Activated naive CD8-positive, alpha-beta T cell treated with anti-CD3 and anti-CD28 coated beads, Interleukin-2, amount 10 ng/mL, durations not matched to agents 7 days and 5 days (primary cell): ENCODE results near the gene FAM180B. TPM values are rescaled to one million over a fixed set of nuclear protein-coding genes. Genes with fewer than 3 reads are reported as not detected.
"Not testable (repeated sequence)": the region's sequence is repeated elsewhere in the genome, so short reads cannot be mapped to it uniquely, and the experiment has no call there.

Source experiments
- ATAC-seq: fragments of 150-1000 bp; cut with Tn5 transposase; one replicate; pipeline ENCODE4 v1.10.0; 2021; ENCODE audit warnings: low read depth, moderate library complexity
- POLR2A ChIA-PET: fragments of 350-600 bp; sonication (Branson Sonifier 250); formaldehyde crosslinking; loops from one replicate; lab custom pipeline; 2021; ENCODE audit warnings: antibody characterized with exemption; lab: Charles Lee
- DNase-seq: peaks from one replicate; pipeline ENCODE4 v3.0.0; 2021
- H3K27ac Mint-ChIP-seq: one replicate; pipeline ENCODE4 v1.8.0; 2022; ENCODE audit warnings: mild to moderate bottlenecking, mixed read lengths
- H3K27me3 Mint-ChIP-seq: one replicate; pipeline ENCODE4 v1.8.0; 2022; ENCODE audit warnings: mild to moderate bottlenecking, moderate library complexity, mixed read lengths
- H3K36me3 Mint-ChIP-seq: one replicate; pipeline ENCODE4 v1.8.0; 2021; ENCODE audit warnings: mild to moderate bottlenecking, mixed read lengths
- H3K4me1 Mint-ChIP-seq: one replicate; pipeline ENCODE4 v1.8.0; 2021; ENCODE audit warnings: mixed read lengths
- H3K4me3 Mint-ChIP-seq: one replicate; pipeline ENCODE4 v1.8.0; 2022; ENCODE audit warnings: mild to moderate bottlenecking, moderate library complexity, mixed read lengths
- H3K9me3 Mint-ChIP-seq: one replicate; pipeline ENCODE4 v1.8.0; 2021; ENCODE audit warnings: mixed read lengths
- total RNA-seq, 2 experiments: library from RNA; stranded (reverse); gene quantifications; one replicate each; pipeline ENCODE4 v1.2.3, GENCODE V29; 2021

The FAM180B gene
- total RNA-seq, 2 experiments from 2014 or later = not detected

GRCh38 chr11:47615249-47615648 lies 28.8 kb downstream of the FAM180B start:
- POLR2A ChIA-PET = interaction anchor here (0.6 kb wide), 1 partner anchor 69 kb away, joined by 3 read pairs; no protein-coding TSS in a partner anchor
- Mint-ChIP-seq H3K27me3 (no peaks in the 10 kb centered on the region), H3K36me3 (peaks cover 6% of the 10 kb centered on the region), H3K9me3 (no peaks in the 10 kb centered on the region), H3K27ac (peak overlapping the region; percentile 54), H3K4me3 (no peak overlapping the region), H3K4me1 (peaks cover 21% of the 10 kb centered on the region)
- no peak for ATAC-seq
- DNase-seq = no peak

- H3K36me3 Mint-ChIP-seq = peaks cover 10% of the 10 kb centered on the region
- no peak for ATAC-seq
- no peaks in the 10 kb centered on the region for H3K27me3 Mint-ChIP-seq
- POLR2A ChIA-PET = no interaction called here
- no peaks in the 10 kb centered on the region for H3K9me3 Mint-ChIP-seq
- peaks cover 17% of the 10 kb centered on the region for H3K4me1 Mint-ChIP-seq
- H3K4me3 Mint-ChIP-seq = no peak overlapping the region
- H3K27ac Mint-ChIP-seq = no peak overlapping the region
- no peak for DNase-seq
Measured at GRCh38 chr11:47616726-47617416, 30.4 kb downstream of the FAM180B start.

- Mint-ChIP-seq H3K9me3 (no peaks in the 10 kb centered on the region), H3K27ac (no peak overlapping the region), H3K36me3 (peaks cover 10% of the 10 kb centered on the region), H3K27me3 (no peaks in the 10 kb centered on the region), H3K4me1 (peaks cover 17% of the 10 kb centered on the region), H3K4me3 (no peak overlapping the region)
- ATAC-seq = no peak
- POLR2A ChIA-PET = no interaction called here
- DNase-seq = no peak
Measured at GRCh38 chr11:47617417-47617809, 30.9 kb downstream of the FAM180B start.

GRCh38 chr11:47620836-47621378 lies 34.4 kb downstream of the FAM180B start:
- Mint-ChIP-seq H3K9me3 (no peaks in the 10 kb centered on the region), H3K4me1 (peaks cover 15% of the 10 kb centered on the region), H3K27ac (no peak overlapping the region), H3K4me3 (no peak overlapping the region), H3K27me3 (no peaks in the 10 kb centered on the region), H3K36me3 (peaks cover 18% of the 10 kb centered on the region)
- DNase-seq (no peak), ATAC-seq (no peak)
- POLR2A ChIA-PET = interaction anchor here (0.9 kb wide), 1 partner anchor 95 kb away, joined by 3 read pairs; the partner anchor contains the start of gene AGBL2

- H3K27me3 Mint-ChIP-seq = no peaks in the 10 kb centered on the region
- ATAC-seq = no peak
- H3K36me3 Mint-ChIP-seq = peaks cover 15% of the 10 kb centered on the region
- POLR2A ChIA-PET = interaction anchor here (0.6 kb wide), 1 partner anchor 34 kb away, joined by 4 read pairs; no protein-coding TSS in a partner anchor
- DNase-seq = no peak
- no peak overlapping the region for H3K4me3 Mint-ChIP-seq
- no peaks in the 10 kb centered on the region for H3K4me1 Mint-ChIP-seq
- no peaks in the 10 kb centered on the region for H3K9me3 Mint-ChIP-seq
- H3K27ac Mint-ChIP-seq = no peak overlapping the region
Measured at GRCh38 chr11:47626234-47626633, 39.8 kb downstream of the FAM180B start.

- no peak for DNase-seq
- no peaks in the 10 kb centered on the region for H3K4me1 Mint-ChIP-seq
- H3K36me3 Mint-ChIP-seq = peaks cover 17% of the 10 kb centered on the region
- H3K27me3 Mint-ChIP-seq = no peaks in the 10 kb centered on the region
- H3K9me3 Mint-ChIP-seq = no peaks in the 10 kb centered on the region
- H3K4me3 Mint-ChIP-seq = no peak overlapping the region
- ATAC-seq = no peak
- POLR2A ChIA-PET = no interaction called here
- no peak overlapping the region for H3K27ac Mint-ChIP-seq
Measured at GRCh38 chr11:47628026-47628425, 41.5 kb downstream of the FAM180B start.

GRCh38 chr11:47631473-47631872 lies 45.0 kb downstream of the FAM180B start:
- no peaks in the 10 kb centered on the region for H3K4me1 Mint-ChIP-seq
- DNase-seq (no peak), ATAC-seq (no peak)
- POLR2A ChIA-PET = no interaction called here
- H3K36me3 Mint-ChIP-seq = peaks cover 22% of the 10 kb centered on the region
- no peaks in the 10 kb centered on the region for H3K27me3 Mint-ChIP-seq
- peak overlapping the region; percentile 7 for H3K27ac Mint-ChIP-seq
- H3K9me3 Mint-ChIP-seq = no peaks in the 10 kb centered on the region
- H3K4me3 Mint-ChIP-seq = no peak overlapping the region

GRCh38 chr11:47636331-47636730 lies 49.9 kb downstream of the FAM180B start:
- DNase-seq, POLR2A ChIA-PET, H3K27me3 Mint-ChIP-seq, ATAC-seq, H3K4me3 Mint-ChIP-seq, H3K27ac Mint-ChIP-seq, H3K9me3 Mint-ChIP-seq: not testable (repeated sequence)
- H3K4me1 Mint-ChIP-seq = peaks cover 12% of the 10 kb centered on the region
- H3K36me3 Mint-ChIP-seq = peaks cover 29% of the 10 kb centered on the region

Other genes starting within 250 kb of the FAM180B start
- under 1 TPM in 1 of 2 experiments, not detected in 1; 0.11 TPM for gene MYBPC3, start 234.0 kb upstream of the FAM180B start, total RNA-seq
- gene SPI1, start 208.1 kb upstream of the FAM180B start, total RNA-seq = 1 to 10 TPM; 2.9 to 3.5 TPM
- gene SLC39A13, start 178.1 kb upstream of the FAM180B start, total RNA-seq = 10 to 100 TPM; 33.1 to 38.2 TPM
- 100 to 1,000 TPM; 113 to 115 TPM for gene PSMC3, start 160.2 kb upstream of the FAM180B start, total RNA-seq
- under 1 TPM; 0.42 to 0.91 TPM for gene RAPSN, start 137.5 kb upstream of the FAM180B start, total RNA-seq
- gene CELF1, start 33.5 kb upstream of the FAM180B start, total RNA-seq = 100 to 1,000 TPM; 102 to 113 TPM
- gene PTPMT1, start 21.1 kb upstream of the FAM180B start, total RNA-seq = 10 to 100 TPM; 37.9 to 39.3 TPM
- 10 to 100 TPM; 18.8 to 19.0 TPM for gene KBTBD4, start 7.7 kb upstream of the FAM180B start, total RNA-seq
- gene NDUFS3, start 7.6 kb upstream of the FAM180B start, total RNA-seq = 100 to 1,000 TPM; 105 to 108 TPM
- gene C1QTNF4, start 7.7 kb downstream of the FAM180B start, total RNA-seq = under 1 TPM; 0.43 to 0.47 TPM
- 10 to 100 TPM; 61.4 to 66.8 TPM for gene MTCH2, start 55.9 kb downstream of the FAM180B start, total RNA-seq
- gene AGBL2, start 128.7 kb downstream of the FAM180B start, total RNA-seq = 1 to 10 TPM; 7.7 to 8.3 TPM
- 100 to 1,000 TPM; 201 to 213 TPM for gene FNBP4, start 180.7 kb downstream of the FAM180B start, total RNA-seq